ENCODE results near the gene SRPX. TPM values are rescaled to one million over a fixed set of nuclear protein-coding genes. Genes with fewer than 3 reads are reported as not detected.

The SRPX gene
- total and polyA plus RNA-seq, 5 donors from 2014 or later = not detected

GRCh38 chrX:38108364-38108763 lies 112.3 kb downstream of the SRPX start:
- no peaks in the 10 kb centered on the region for H3K27me3 ChIP-seq (ENCODE audit: control insufficient read depth, insufficient read depth, low read length)
- Mint-ChIP-seq H3K27ac (no peak overlapping the region), H3K4me1 (no peaks in the 10 kb centered on the region), H3K9me3 (peaks cover 0 to 3% (median 0%) of the 10 kb centered on the region in 7 donors), H3K27me3 (no peaks in the 10 kb centered on the region), H3K36me3 (no peaks in the 10 kb centered on the region), H3K4me3 (no peak overlapping the region)
- DNase-seq = no peak
- no peak for ATAC-seq (ENCODE audit: low read depth in 2 of 2)
- no peaks in the 10 kb centered on the region for H3K36me3 ChIP-seq (ENCODE audit: control insufficient read depth, insufficient read depth, low read length)
- H3K4me3 ChIP-seq (ENCODE audit: low read depth, low read length) = no peak overlapping the region
- no peak overlapping the region for H3K27ac ChIP-seq (ENCODE audit: insufficient read depth, low read length, poor library complexity, severe bottlenecking)
- no peaks in the 10 kb centered on the region for H3K9me3 ChIP-seq (ENCODE audit: control insufficient read depth in 2 of 2, low read length in 2 of 2)
- H3K4me1 ChIP-seq (ENCODE audit: control insufficient read depth, insufficient read depth, low read length, poor library complexity, severe bottlenecking) = no peaks in the 10 kb centered on the region

GRCh38 chrX:38106991-38107655 lies 113.5 kb downstream of the SRPX start:
- Mint-ChIP-seq H3K27me3 (no peaks in the 10 kb centered on the region), H3K9me3 (peaks cover 0 to 3% (median 0%) of the 10 kb centered on the region in 7 donors), H3K36me3 (no peaks in the 10 kb centered on the region), H3K27ac (no peak overlapping the region), H3K4me3 (no peak overlapping the region), H3K4me1 (no peaks in the 10 kb centered on the region)
- Histone ChIP-seq H3K4me3 (ENCODE audit: low read depth, low read length) (no peak overlapping the region), H3K27ac (ENCODE audit: insufficient read depth, low read length, poor library complexity, severe bottlenecking) (no peak overlapping the region), H3K36me3 (ENCODE audit: control insufficient read depth, insufficient read depth, low read length) (no peaks in the 10 kb centered on the region), H3K9me3 (ENCODE audit: control insufficient read depth in 2 of 2, low read length in 2 of 2) (no peaks in the 10 kb centered on the region), H3K27me3 (ENCODE audit: control insufficient read depth, insufficient read depth, low read length) (no peaks in the 10 kb centered on the region), H3K4me1 (ENCODE audit: control insufficient read depth, insufficient read depth, low read length, poor library complexity, severe bottlenecking) (no peaks in the 10 kb centered on the region)
- ATAC-seq (ENCODE audit: low read depth in 2 of 2) (no peak), DNase-seq (no peak)

- Histone ChIP-seq H3K27ac (ENCODE audit: insufficient read depth, low read length, poor library complexity, severe bottlenecking) (no peak overlapping the region), H3K27me3 (ENCODE audit: control insufficient read depth, insufficient read depth, low read length) (no peaks in the 10 kb centered on the region), H3K4me3 (ENCODE audit: low read depth, low read length) (no peak overlapping the region), H3K9me3 (ENCODE audit: control insufficient read depth in 2 of 2, low read length in 2 of 2) (no peaks in the 10 kb centered on the region), H3K4me1 (ENCODE audit: control insufficient read depth, insufficient read depth, low read length, poor library complexity, severe bottlenecking) (no peaks in the 10 kb centered on the region), H3K36me3 (ENCODE audit: control insufficient read depth, insufficient read depth, low read length) (no peaks in the 10 kb centered on the region)
- Mint-ChIP-seq H3K27ac (no peak overlapping the region), H3K9me3 (peaks cover 0 to 3% (median 0%) of the 10 kb centered on the region in 7 donors), H3K4me1 (no peaks in the 10 kb centered on the region), H3K4me3 (no peak overlapping the region), H3K27me3 (no peaks in the 10 kb centered on the region), H3K36me3 (no peaks in the 10 kb centered on the region)
- DNase-seq (no peak), ATAC-seq (ENCODE audit: low read depth in 2 of 2) (no peak)
These were observed 115.4 kb downstream of the SRPX start for GRCh38 chrX:38105216-38105725.

- H3K9me3 ChIP-seq (ENCODE audit: control insufficient read depth in 2 of 2, low read length in 2 of 2) = peaks cover 7 to 8% of the 10 kb centered on the region in 2 experiments
- DNase-seq (no peak), ATAC-seq (ENCODE audit: low read depth in 2 of 2) (no peak)
- H3K27ac ChIP-seq (ENCODE audit: insufficient read depth, low read length, poor library complexity, severe bottlenecking) = no peak overlapping the region
- H3K4me1 ChIP-seq (ENCODE audit: control insufficient read depth, insufficient read depth, low read length, poor library complexity, severe bottlenecking) = no peaks in the 10 kb centered on the region
- Mint-ChIP-seq H3K27me3 (no peaks in the 10 kb centered on the region), H3K27ac (no peak overlapping the region), H3K9me3 (peaks cover 0 to 6% (median 0%) of the 10 kb centered on the region in 7 donors), H3K4me3 (no peak overlapping the region), H3K4me1 (no peaks in the 10 kb centered on the region), H3K36me3 (no peaks in the 10 kb centered on the region)
- no peaks in the 10 kb centered on the region for H3K27me3 ChIP-seq (ENCODE audit: control insufficient read depth, insufficient read depth, low read length)
- H3K36me3 ChIP-seq (ENCODE audit: control insufficient read depth, insufficient read depth, low read length) = no peaks in the 10 kb centered on the region
- no peak overlapping the region for H3K4me3 ChIP-seq (ENCODE audit: low read depth, low read length)
These were observed 116.5 kb downstream of the SRPX start for GRCh38 chrX:38103857-38104812.

- Mint-ChIP-seq H3K36me3 (no peaks in the 10 kb centered on the region), H3K4me1 (no peaks in the 10 kb centered on the region), H3K27me3 (no peaks in the 10 kb centered on the region), H3K27ac (no peak overlapping the region), H3K4me3 (no peak overlapping the region), H3K9me3 (peaks cover 0 to 9% (median 5%) of the 10 kb centered on the region in 7 donors)
- Histone ChIP-seq H3K27ac (ENCODE audit: insufficient read depth, low read length, poor library complexity, severe bottlenecking) (no peak overlapping the region), H3K9me3 (ENCODE audit: control insufficient read depth in 2 of 2, low read length in 2 of 2) (peaks cover 8 to 9% of the 10 kb centered on the region in 2 experiments), H3K4me3 (ENCODE audit: low read depth, low read length) (no peak overlapping the region), H3K4me1 (ENCODE audit: control insufficient read depth, insufficient read depth, low read length, poor library complexity, severe bottlenecking) (no peaks in the 10 kb centered on the region), H3K27me3 (ENCODE audit: control insufficient read depth, insufficient read depth, low read length) (no peaks in the 10 kb centered on the region), H3K36me3 (ENCODE audit: control insufficient read depth, insufficient read depth, low read length) (no peaks in the 10 kb centered on the region)
- no peak for ATAC-seq (ENCODE audit: low read depth in 2 of 2)
- no peak for DNase-seq
These were observed 117.8 kb downstream of the SRPX start for GRCh38 chrX:38102875-38103274.

GRCh38 chrX:38102240-38102639 lies 118.4 kb downstream of the SRPX start:
- Mint-ChIP-seq H3K27ac (no peak overlapping the region), H3K4me3 (no peak overlapping the region), H3K4me1 (no peaks in the 10 kb centered on the region), H3K9me3 (peaks cover 0 to 9% (median 5%) of the 10 kb centered on the region in 7 donors), H3K27me3 (no peaks in the 10 kb centered on the region), H3K36me3 (no peaks in the 10 kb centered on the region)
- no peak overlapping the region for H3K4me3 ChIP-seq (ENCODE audit: low read depth, low read length)
- H3K4me1 ChIP-seq (ENCODE audit: control insufficient read depth, insufficient read depth, low read length, poor library complexity, severe bottlenecking) = no peaks in the 10 kb centered on the region
- no peak for ATAC-seq (ENCODE audit: low read depth in 2 of 2)
- no peak for DNase-seq
- no peak overlapping the region for H3K27ac ChIP-seq (ENCODE audit: insufficient read depth, low read length, poor library complexity, severe bottlenecking)
- peaks cover 8 to 9% of the 10 kb centered on the region in 2 experiments for H3K9me3 ChIP-seq (ENCODE audit: control insufficient read depth in 2 of 2, low read length in 2 of 2)
- H3K27me3 ChIP-seq (ENCODE audit: control insufficient read depth, insufficient read depth, low read length) = no peaks in the 10 kb centered on the region
- H3K36me3 ChIP-seq (ENCODE audit: control insufficient read depth, insufficient read depth, low read length) = no peaks in the 10 kb centered on the region

GRCh38 chrX:38099688-38100087 lies 121.0 kb downstream of the SRPX start:
- H3K27me3 Mint-ChIP-seq = peaks cover 4% of the 10 kb centered on the region
- peaks cover 0 to 3% (median 0%) of the 10 kb centered on the region in 4 donors for H3K4me1 Mint-ChIP-seq
- ATAC-seq (ENCODE audit: low read depth in 2 of 2) (no peak), DNase-seq (no peak)
- H3K9me3 Mint-ChIP-seq = peaks cover 0 to 9% (median 4%) of the 10 kb centered on the region in 7 donors
- Histone ChIP-seq H3K9me3 (ENCODE audit: control insufficient read depth in 2 of 2, low read length in 2 of 2) (peaks cover 8 to 9% of the 10 kb centered on the region in 2 experiments), H3K36me3 (ENCODE audit: control insufficient read depth, insufficient read depth, low read length) (no peaks in the 10 kb centered on the region), H3K4me1 (ENCODE audit: control insufficient read depth, insufficient read depth, low read length, poor library complexity, severe bottlenecking) (no peaks in the 10 kb centered on the region), H3K27ac (ENCODE audit: insufficient read depth, low read length, poor library complexity, severe bottlenecking) (no peak overlapping the region), H3K27me3 (ENCODE audit: control insufficient read depth, insufficient read depth, low read length) (no peaks in the 10 kb centered on the region), H3K4me3 (ENCODE audit: low read depth, low read length) (no peak overlapping the region)
- no peak overlapping the region for H3K4me3 Mint-ChIP-seq
- no peak overlapping the region for H3K27ac Mint-ChIP-seq
- no peaks in the 10 kb centered on the region for H3K36me3 Mint-ChIP-seq

Measured in CD4-positive, CD25-positive, alpha-beta regulatory T cell (primary cell).